ENCODE data around the gene HOXA4.

DNA sequence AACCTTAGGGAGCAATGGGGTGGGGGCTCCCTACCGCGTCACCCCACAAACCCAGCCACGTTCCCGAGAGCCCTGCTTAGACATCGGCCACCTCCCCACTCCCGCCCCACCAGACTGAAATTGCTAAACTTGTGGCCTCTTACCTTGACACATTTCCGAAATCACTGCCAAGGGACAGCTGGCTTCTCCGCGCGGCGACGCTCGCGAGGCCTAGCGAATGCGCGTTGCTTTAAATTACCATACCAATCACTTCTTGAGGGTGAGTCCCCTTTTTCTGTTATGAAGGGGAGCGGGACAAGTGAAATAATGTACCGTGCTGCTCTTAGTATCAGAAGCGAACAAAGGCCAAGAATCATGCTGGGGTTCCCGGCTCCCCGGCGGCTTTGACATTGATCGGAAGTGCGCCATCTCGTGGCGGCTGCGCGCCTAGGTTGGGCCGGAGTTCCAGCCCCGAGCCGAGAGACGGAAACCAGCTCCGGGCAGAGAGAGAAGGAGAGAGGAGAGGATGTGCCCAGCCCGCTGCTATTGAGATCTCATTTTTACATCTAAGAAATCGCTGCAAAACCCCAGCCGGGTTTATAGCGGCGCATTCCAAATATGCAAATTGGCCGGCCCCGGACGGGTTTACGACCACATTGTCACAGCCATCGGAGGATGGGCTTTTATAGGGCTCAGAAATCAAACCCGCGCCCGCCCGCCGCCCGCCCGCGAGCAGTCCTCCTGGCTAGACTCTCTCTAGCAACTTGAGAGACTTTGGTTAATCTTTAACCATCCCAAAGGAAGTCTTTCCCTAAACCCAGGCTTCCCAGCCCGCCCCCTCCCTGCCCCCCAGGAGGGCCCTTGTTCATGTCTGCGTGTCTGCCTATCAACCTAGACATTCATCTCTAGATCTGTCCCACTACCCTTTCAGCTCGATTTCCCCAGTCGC lies 49.2 kb upstream of the HOXA4 start:
- TF ChIP-seq, protein P1, sequence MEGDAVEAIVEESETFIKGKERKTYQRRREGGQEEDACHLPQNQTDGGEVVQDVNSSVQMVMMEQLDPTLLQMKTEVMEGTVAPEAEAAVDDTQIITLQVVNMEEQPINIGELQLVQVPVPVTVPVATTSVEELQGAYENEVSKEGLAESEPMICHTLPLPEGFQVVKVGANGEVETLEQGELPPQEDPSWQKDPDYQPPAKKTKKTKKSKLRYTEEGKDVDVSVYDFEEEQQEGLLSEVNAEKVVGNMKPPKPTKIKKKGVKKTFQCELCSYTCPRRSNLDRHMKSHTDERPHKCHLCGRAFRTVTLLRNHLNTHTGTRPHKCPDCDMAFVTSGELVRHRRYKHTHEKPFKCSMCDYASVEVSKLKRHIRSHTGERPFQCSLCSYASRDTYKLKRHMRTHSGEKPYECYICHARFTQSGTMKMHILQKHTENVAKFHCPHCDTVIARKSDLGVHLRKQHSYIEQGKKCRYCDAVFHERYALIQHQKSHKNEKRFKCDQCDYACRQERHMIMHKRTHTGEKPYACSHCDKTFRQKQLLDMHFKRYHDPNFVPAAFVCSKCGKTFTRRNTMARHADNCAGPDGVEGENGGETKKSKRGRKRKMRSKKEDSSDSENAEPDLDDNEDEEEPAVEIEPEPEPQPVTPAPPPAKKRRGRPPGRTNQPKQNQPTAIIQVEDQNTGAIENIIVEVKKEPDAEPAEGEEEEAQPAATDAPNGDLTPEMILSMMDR (IDR thresholded peaks at IDR 0.05; ENCODE audit: insufficient read depth, low read length, poor library complexity, severe bottlenecking), result peak; percentile 99
- no peak for TF ChIP-seq EZH2phosphoT487 (conservative IDR thresholded peaks at IDR 0.05; ENCODE audit: low read length)

Data from SU-DHL-6 (cell line).